Measurements from ENCODE around the gene ABI1. TPM values are rescaled to one million over a fixed set of nuclear protein-coding genes. Genes with fewer than 3 reads are reported as not detected.

The ABI1 gene
- polyA plus RNA-seq, 1 donor from 2014 or later: 50.4 TPM

- no peaks in the 10 kb centered on the region for H3K9me2 ChIP-seq (ENCODE audit: insufficient read depth, low read length)
- no peaks in the 10 kb centered on the region for H3K9me3 ChIP-seq (ENCODE audit: low read length)
- H2AFZ ChIP-seq (ENCODE audit: low read depth, low read length): peak overlapping the region; percentile 76
- H3F3A ChIP-seq (ENCODE audit: insufficient read depth, low read length, poor library complexity, severe bottlenecking): no peaks in the 10 kb centered on the region
- peaks cover 18% of the 10 kb centered on the region for H3K79me2 ChIP-seq (replicated peaks; ENCODE audit: insufficient read depth, low read length)
- peak overlapping the region; percentile 100 for H3K4me2 ChIP-seq (ENCODE audit: low read length)
- TF ChIP-seq MXI1 (conservative IDR thresholded peaks at IDR 0.05; ENCODE audit: poor library complexity, severe bottlenecking) (no peak), TAF1 (IDR thresholded peaks at IDR 0.05; ENCODE audit: low read depth) (peak; percentile 44), CTCF (IDR thresholded peaks at IDR 0.05; ENCODE audit: poor library complexity, severe bottlenecking) (no peak), EP300 (conservative IDR thresholded peaks at IDR 0.05; ENCODE audit: poor library complexity, severe bottlenecking) (no peak), RAD21 (conservative IDR thresholded peaks at IDR 0.05) (no peak), SMC3 (conservative IDR thresholded peaks at IDR 0.05; ENCODE audit: poor library complexity) (no peak)
- no peaks in the 10 kb centered on the region for H3K36me3 ChIP-seq (ENCODE audit: insufficient read depth, low read length)
- no peaks in the 10 kb centered on the region for H4K20me1 ChIP-seq (ENCODE audit: insufficient read depth)
- peak overlapping the region; percentile 95 for H3K4me3 ChIP-seq (ENCODE audit: low read length)
- no peaks in the 10 kb centered on the region for H3K27me3 ChIP-seq (ENCODE audit: insufficient read depth, low read depth, low read length)
- peak overlapping the region; percentile 87 for H3K27ac ChIP-seq (ENCODE audit: low read length)
- H3K9ac ChIP-seq (ENCODE audit: low read length): peak overlapping the region; percentile 88
These were observed 162.7 kb downstream of the ABI1 start for GRCh38 chr10:26697922-26698608.

GRCh38 chr10:26697163-26697921, 163.4 kb downstream of the ABI1 start, which contains the start of gene PDSS1:
Gene PDSS1 (plus strand): TSS chr10:26697701. CDS start chr10:26697712, 11 bp downstream.
- Histone ChIP-seq H3F3A (ENCODE audit: insufficient read depth, low read length, poor library complexity, severe bottlenecking) (no peaks in the 10 kb centered on the region), H2AFZ (ENCODE audit: low read depth, low read length) (peak within 1 kb of the TSS; percentile 98), H3K9ac (ENCODE audit: low read length) (peak within 1 kb of the TSS; percentile 88), H3K27me3 (ENCODE audit: insufficient read depth, low read depth, low read length) (no peaks in the 10 kb centered on the region), H3K9me2 (ENCODE audit: insufficient read depth, low read length) (no peaks in the 10 kb centered on the region), H3K27ac (ENCODE audit: low read length) (peak within 1 kb of the TSS; percentile 87), H3K36me3 (ENCODE audit: insufficient read depth, low read length) (no peaks in the 10 kb centered on the region), H4K20me1 (ENCODE audit: insufficient read depth) (no peaks in the 10 kb centered on the region), H3K4me2 (ENCODE audit: low read length) (peak within 1 kb of the TSS; percentile 100), H3K9me3 (ENCODE audit: low read length) (no peaks in the 10 kb centered on the region), H3K79me2 (replicated peaks; ENCODE audit: insufficient read depth, low read length) (peaks cover 18% of the 10 kb centered on the region), H3K4me3 (ENCODE audit: low read length) (peak within 1 kb of the TSS; percentile 95)
- peak; percentile 46 for TF ChIP-seq POLR2AphosphoS5 (IDR thresholded peaks at IDR 0.05)
- no peak for TF ChIP-seq RAD21 (conservative IDR thresholded peaks at IDR 0.05)
- TF ChIP-seq MXI1 (conservative IDR thresholded peaks at IDR 0.05; ENCODE audit: poor library complexity, severe bottlenecking): peak; percentile 96
- TF ChIP-seq EZH2 (IDR thresholded peaks at IDR 0.05; ENCODE audit: borderline replicate concordance, insufficient read depth, low read length, poor library complexity, severe bottlenecking): no peak
- no peak for TF ChIP-seq TAF1 (IDR thresholded peaks at IDR 0.05; ENCODE audit: low read depth)
- TF ChIP-seq EP300 (conservative IDR thresholded peaks at IDR 0.05; ENCODE audit: poor library complexity, severe bottlenecking): peak; percentile 28
- TF ChIP-seq REST (IDR thresholded peaks at IDR 0.05; ENCODE audit: borderline replicate concordance): peak; percentile 41
